Endothelial cell (in vitro differentiated cells): ENCODE data around the gene SUPT6H. TPM values are rescaled to one million over a fixed set of nuclear protein-coding genes. Genes with fewer than 3 reads are reported as not detected.
A peak's percentile ranks its signal among the peaks of the same experiment; 100 is the strongest.
"Not testable (repeated sequence)": the region's sequence is repeated elsewhere in the genome, so short reads cannot be mapped to it uniquely, and the experiment has no call there.

Experiments
- DNase-seq: peaks from one replicate; pipeline ENCODE4 v3.0.0; 2021; ENCODE audit warnings: low spot score
- H3K27ac Mint-ChIP-seq: one replicate; pipeline ENCODE4 v1.8.0; 2021; ENCODE audit warnings: mixed read lengths, inconsistent platforms; ENCODE audit not compliant: unreplicated experiment
- H3K27me3 Mint-ChIP-seq: one replicate; pipeline ENCODE4 v1.8.0; 2021; ENCODE audit warnings: mild to moderate bottlenecking, moderate library complexity, mixed read lengths, inconsistent platforms; ENCODE audit not compliant: unreplicated experiment
- H3K36me3 Mint-ChIP-seq: one replicate; pipeline ENCODE4 v1.8.0; 2021; ENCODE audit warnings: mild to moderate bottlenecking, low read depth, mixed read lengths, inconsistent platforms; ENCODE audit not compliant: unreplicated experiment
- H3K4me1 Mint-ChIP-seq: one replicate; pipeline ENCODE4 v1.8.0; 2021; ENCODE audit warnings: mild to moderate bottlenecking, mixed read lengths, inconsistent platforms; ENCODE audit not compliant: unreplicated experiment
- H3K4me3 Mint-ChIP-seq: one replicate; pipeline ENCODE4 v1.8.0; 2021; ENCODE audit warnings: mild to moderate bottlenecking, mixed read lengths, inconsistent platforms; ENCODE audit not compliant: unreplicated experiment
- H3K9me3 Mint-ChIP-seq: one replicate; pipeline ENCODE4 v1.8.0; 2021; ENCODE audit warnings: mixed read lengths, inconsistent platforms; ENCODE audit not compliant: unreplicated experiment
- total RNA-seq: library from RNA; stranded (reverse); fragmentation: NEBNext Ultra II Directional; extraction: Animal tissue kit (Norgen Biotek cat#: 25700); gene quantifications from one replicate; pipeline ENCODE4 v1.2.1, GENCODE V29; 2021; ENCODE audit not compliant: unreplicated experiment
- TF ChIP-seq, protein P1 (sequence below): fragments of 200-600 bp; sonication (generic); IDR thresholded peaks from one replicate; pipeline ENCODE4 v1.5.0; 2021; ENCODE audit warnings: antibody characterized with exemption; ENCODE audit not compliant: unreplicated experiment

SUPT6H gene
- total RNA-seq, 1 donor from 2014 or later, result 87.4 TPM

DNA sequence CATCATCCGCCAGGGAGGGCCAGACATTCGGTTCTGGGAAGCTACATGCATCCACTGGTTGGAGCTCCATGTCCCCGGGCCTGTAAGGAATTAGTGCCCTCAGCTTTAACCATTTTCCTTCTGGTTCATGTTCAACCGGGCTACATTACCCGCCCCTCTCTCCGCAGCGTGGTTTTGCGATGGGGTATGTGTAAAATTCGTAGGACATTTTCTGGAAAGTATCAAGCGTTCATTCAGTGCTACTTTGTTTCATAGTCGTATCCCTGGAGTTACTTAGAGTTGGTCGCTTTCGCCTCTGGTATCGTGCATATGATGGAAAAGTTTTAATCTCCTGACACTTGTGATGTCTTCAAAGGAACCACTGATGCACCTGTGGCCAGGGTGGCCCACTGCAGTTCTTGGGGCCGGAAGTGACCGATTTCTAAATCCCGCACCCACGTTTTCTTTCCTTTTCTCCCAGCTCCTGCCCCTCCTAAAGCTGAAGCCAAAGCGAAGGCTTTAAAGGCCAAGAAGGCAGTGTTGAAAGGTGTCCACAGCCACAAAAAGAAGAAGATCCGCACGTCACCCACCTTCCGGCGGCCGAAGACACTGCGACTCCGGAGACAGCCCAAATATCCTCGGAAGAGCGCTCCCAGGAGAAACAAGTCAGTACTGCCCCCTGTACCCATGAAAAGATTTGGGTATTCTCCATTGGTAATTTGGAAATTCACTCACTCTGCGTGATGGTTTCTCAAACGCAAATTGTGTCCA, 58.4 kb downstream of the SUPT6H start:
- Mint-ChIP-seq H3K9me3 (no peaks in the 10 kb centered on the region), H3K36me3 (peaks cover 46% of the 10 kb centered on the region), H3K27me3 (peaks cover 24% of the 10 kb centered on the region), H3K4me1 (peaks cover 48% of the 10 kb centered on the region), H3K4me3 (peak overlapping the region; percentile 98), H3K27ac (peak overlapping the region; percentile 91)
- no peak for DNase-seq
- TF ChIP-seq, protein P1, sequence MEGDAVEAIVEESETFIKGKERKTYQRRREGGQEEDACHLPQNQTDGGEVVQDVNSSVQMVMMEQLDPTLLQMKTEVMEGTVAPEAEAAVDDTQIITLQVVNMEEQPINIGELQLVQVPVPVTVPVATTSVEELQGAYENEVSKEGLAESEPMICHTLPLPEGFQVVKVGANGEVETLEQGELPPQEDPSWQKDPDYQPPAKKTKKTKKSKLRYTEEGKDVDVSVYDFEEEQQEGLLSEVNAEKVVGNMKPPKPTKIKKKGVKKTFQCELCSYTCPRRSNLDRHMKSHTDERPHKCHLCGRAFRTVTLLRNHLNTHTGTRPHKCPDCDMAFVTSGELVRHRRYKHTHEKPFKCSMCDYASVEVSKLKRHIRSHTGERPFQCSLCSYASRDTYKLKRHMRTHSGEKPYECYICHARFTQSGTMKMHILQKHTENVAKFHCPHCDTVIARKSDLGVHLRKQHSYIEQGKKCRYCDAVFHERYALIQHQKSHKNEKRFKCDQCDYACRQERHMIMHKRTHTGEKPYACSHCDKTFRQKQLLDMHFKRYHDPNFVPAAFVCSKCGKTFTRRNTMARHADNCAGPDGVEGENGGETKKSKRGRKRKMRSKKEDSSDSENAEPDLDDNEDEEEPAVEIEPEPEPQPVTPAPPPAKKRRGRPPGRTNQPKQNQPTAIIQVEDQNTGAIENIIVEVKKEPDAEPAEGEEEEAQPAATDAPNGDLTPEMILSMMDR, result peak; percentile 14

DNA sequence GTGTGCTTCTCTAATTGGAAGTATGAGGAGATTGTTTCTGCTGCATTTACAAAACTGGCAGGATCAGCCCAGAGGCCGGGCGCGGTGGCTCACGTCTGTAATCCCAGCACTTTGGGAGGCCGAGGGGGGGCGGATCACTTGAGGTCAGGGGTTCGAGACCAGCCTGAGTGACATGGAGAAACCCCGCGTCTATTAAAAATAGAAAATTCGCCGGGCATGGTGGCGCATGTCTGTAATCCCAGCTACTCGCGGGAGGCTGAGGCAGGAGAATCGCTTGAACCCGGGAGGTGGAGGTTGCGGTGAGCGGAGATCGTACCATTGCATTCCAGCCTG, 59.0 kb downstream of the SUPT6H start:
- not testable (repeated sequence) for DNase-seq
- peaks cover 50% of the 10 kb centered on the region for H3K4me1 Mint-ChIP-seq
- peak overlapping the region; percentile 91 for H3K27ac Mint-ChIP-seq

DNA sequence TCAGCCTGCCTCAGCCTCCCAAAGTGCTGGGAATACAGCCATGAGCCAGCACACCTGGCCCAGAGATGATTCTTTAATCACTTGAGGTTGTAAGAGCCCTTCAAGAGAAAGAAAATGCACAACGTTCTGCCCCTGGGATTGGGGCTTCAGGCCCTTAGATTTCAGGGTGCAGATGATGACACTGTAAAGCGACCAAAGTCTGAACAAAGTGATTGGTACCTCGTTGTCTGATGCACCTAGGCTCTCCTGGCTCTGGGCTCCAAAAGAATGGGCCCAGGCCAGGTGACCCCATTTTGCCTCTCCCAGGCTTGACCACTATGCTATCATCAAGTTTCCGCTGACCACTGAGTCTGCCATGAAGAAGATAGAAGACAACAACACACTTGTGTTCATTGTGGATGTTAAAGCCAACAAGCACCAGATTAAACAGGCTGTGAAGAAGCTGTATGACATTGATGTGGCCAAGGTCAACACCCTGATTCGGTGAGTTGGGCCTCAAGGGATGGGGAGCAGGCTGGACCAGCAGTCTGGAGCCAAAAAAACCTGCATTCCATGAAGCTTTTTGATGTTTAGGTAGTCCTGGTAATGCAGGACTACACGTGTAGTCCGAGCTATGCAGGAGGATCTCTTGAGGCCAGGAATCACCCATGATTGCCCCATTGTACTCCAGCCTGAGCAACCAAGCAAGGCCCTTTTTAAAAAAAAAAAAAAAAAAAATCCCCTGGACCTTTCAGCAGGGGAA, 60.6 kb downstream of the SUPT6H start:
- Mint-ChIP-seq H3K27me3 (peaks cover 33% of the 10 kb centered on the region), H3K4me3 (no peak overlapping the region), H3K4me1 (peaks cover 50% of the 10 kb centered on the region), H3K9me3 (no peaks in the 10 kb centered on the region), H3K27ac (no peak overlapping the region), H3K36me3 (peaks cover 46% of the 10 kb centered on the region)
- DNase-seq, result no peak
- TF ChIP-seq, protein P1, result no peak

More for the DNA sequence above, 59.0 kb downstream of the SUPT6H start:
- Mint-ChIP-seq H3K27me3 (peaks cover 25% of the 10 kb centered on the region), H3K4me3 (peak overlapping the region; percentile 98), H3K36me3 (peaks cover 46% of the 10 kb centered on the region)
- not testable (repeated sequence) for H3K9me3 Mint-ChIP-seq

DNA sequence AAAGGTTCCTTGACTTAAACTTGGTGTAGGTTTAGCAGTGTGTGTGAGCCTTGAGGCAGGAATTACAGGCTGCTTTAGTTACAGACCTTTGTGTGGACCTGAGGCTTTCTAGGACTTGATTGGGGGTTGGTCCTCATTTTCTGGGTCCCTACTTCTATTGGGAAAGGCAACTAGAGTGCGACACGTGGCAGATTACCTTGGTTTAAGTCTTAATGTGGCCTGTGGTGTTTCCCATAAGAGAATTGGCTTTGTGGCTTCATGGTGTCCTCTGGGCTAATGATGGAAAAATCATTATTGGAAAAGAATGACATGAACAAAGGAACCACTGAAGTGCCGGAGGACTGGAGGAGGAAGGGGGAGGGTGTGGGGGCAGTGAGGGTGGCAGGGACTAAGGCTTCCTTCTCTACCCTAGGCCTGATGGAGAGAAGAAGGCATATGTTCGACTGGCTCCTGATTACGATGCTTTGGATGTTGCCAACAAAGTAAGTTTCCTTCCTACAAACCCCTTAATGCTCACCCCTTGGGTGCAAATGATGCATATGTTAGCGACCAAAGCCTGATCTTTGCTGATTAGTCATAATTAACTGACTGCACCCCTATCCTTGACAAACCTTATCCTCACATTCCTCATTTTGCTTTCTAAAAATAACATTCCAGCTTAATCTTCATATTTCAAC, 61.3 kb downstream of the SUPT6H start:
- Mint-ChIP-seq H3K9me3 (no peaks in the 10 kb centered on the region), H3K4me1 (peaks cover 47% of the 10 kb centered on the region), H3K36me3 (peaks cover 46% of the 10 kb centered on the region), H3K4me3 (peak overlapping the region; percentile 65), H3K27me3 (peaks cover 32% of the 10 kb centered on the region), H3K27ac (no peak overlapping the region)
- DNase-seq, result no peak
- TF ChIP-seq, protein P1, result no peak

DNA sequence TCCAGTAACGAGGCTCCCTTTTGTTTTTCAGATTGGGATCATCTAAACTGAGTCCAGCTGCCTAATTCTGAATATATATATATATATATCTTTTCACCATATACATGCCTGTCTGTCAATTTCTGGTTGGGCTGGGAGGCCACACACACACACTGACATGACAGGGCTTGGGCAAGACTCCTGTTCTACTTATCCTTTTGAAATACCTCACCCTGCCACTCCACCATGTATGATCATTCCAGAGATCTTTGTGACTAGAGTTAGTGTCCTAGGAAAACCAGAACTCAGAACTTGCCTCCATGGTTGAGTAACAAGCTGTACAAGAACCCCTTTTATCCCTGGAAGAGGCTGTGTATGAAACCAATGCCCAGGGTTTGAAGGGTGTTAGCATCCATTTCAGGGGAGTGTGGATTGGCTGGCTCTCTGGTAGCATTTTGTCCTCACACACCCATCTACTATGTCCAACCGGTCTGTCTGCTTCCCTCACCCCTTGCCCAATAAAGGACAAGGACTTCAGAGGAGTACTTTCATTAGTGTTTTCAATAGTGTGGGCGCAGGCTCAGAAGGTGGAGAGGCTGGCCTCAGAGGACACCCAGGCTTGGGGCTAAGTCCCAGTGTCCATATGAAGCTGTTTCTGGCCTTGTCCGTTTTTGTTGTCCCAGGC, 62.0 kb downstream of the SUPT6H start:
- not testable (repeated sequence) for H3K9me3 Mint-ChIP-seq, DNase-seq
- Mint-ChIP-seq H3K27me3 (peaks cover 32% of the 10 kb centered on the region), H3K36me3 (peaks cover 46% of the 10 kb centered on the region), H3K27ac (peak overlapping the region; percentile 25), H3K4me1 (peaks cover 43% of the 10 kb centered on the region), H3K4me3 (peak overlapping the region; percentile 91)
